ENCODE data around the gene PPA2. TPM values are rescaled to one million over a fixed set of nuclear protein-coding genes. Genes with fewer than 3 reads are reported as not detected.

PPA2 gene
- total and polyA plus RNA-seq, 2 experiments from 2014 or later, result 58.4 to 63.7 TPM

DNA sequence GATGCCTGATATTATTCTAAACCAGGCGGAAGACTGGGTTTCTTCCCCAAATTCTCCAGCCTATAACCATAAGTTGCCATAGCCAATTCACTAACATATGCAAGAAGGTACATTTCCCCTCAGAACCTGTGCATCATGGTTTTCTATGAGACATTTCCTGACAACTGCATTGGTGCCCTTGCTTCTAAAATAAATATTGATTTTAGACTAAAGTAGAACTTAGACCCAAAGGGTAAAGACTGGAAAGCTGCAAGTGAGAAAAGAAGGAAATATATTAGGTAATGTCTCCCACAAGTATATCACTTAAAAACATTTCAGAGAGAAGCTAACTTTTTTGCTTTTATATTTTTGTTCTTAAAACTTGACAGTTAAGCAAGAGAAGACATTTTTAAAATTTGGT is 125.1 kb downstream of the PPA2 start (continued):
- TF ChIP-seq, protein P1, sequence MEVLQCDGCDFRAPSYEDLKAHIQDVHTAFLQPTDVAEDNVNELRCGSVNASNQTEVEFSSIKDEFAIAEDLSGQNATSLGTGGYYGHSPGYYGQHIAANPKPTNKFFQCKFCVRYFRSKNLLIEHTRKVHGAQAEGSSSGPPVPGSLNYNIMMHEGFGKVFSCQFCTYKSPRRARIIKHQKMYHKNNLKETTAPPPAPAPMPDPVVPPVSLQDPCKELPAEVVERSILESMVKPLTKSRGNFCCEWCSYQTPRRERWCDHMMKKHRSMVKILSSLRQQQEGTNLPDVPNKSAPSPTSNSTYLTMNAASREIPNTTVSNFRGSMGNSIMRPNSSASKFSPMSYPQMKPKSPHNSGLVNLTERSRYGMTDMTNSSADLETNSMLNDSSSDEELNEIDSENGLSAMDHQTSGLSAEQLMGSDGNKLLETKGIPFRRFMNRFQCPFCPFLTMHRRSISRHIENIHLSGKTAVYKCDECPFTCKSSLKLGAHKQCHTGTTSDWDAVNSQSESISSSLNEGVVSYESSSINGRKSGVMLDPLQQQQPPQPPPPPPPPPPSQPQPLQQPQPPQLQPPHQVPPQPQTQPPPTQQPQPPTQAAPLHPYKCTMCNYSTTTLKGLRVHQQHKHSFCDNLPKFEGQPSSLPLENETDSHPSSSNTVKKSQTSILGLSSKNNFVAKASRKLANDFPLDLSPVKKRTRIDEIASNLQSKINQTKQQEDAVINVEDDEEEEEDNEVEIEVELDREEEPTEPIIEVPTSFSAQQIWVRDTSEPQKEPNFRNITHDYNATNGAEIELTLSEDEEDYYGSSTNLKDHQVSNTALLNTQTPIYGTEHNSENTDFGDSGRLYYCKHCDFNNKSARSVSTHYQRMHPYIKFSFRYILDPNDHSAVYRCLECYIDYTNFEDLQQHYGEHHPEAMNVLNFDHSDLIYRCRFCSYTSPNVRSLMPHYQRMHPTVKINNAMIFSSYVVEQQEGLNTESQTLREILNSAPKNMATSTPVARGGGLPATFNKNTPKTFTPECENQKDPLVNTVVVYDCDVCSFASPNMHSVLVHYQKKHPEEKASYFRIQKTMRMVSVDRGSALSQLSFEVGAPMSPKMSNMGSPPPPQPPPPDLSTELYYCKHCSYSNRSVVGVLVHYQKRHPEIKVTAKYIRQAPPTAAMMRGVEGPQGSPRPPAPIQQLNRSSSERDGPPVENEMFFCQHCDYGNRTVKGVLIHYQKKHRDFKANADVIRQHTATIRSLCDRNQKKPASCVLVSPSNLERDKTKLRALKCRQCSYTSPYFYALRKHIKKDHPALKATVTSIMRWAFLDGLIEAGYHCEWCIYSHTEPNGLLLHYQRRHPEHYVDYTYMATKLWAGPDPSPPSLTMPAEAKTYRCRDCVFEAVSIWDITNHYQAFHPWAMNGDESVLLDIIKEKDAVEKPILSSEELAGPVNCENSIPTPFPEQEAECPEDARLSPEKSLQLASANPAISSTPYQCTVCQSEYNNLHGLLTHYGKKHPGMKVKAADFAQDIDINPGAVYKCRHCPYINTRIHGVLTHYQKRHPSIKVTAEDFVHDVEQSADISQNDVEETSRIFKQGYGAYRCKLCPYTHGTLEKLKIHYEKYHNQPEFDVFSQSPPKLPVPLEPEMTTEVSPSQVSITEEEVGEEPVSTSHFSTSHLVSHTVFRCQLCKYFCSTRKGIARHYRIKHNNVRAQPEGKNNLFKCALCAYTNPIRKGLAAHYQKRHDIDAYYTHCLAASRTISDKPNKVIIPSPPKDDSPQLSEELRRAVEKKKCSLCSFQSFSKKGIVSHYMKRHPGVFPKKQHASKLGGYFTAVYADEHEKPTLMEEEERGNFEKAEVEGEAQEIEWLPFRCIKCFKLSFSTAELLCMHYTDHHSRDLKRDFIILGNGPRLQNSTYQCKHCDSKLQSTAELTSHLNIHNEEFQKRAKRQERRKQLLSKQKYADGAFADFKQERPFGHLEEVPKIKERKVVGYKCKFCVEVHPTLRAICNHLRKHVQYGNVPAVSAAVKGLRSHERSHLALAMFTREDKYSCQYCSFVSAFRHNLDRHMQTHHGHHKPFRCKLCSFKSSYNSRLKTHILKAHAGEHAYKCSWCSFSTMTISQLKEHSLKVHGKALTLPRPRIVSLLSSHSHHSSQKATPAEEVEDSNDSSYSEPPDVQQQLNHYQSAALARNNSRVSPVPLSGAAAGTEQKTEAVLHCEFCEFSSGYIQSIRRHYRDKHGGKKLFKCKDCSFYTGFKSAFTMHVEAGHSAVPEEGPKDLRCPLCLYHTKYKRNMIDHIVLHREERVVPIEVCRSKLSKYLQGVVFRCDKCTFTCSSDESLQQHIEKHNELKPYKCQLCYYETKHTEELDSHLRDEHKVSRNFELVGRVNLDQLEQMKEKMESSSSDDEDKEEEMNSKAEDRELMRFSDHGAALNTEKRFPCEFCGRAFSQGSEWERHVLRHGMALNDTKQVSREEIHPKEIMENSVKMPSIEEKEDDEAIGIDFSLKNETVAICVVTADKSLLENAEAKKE (CRISPR knock-in tag; IDR thresholded peaks at IDR 0.05), result no peak

DNA sequence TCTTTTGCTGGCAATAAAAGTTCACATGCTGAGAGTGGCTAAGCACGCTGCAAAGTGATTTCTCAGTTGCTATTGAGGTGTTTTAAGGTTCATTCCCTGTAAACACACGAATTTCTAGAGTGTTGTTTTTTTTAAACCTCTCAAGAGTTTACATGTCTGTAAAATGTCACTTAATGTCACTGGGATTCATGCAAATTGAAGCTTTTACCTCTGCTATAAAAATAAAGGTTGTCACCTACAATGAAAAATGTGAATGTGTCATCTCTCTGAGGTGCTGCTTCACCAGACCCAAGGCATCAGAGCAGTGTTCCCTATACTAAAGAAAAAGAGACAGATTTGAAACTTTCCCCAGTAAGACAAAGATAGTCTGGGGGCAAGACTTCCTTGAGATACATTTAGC is 127.0 kb downstream of the PPA2 start:
- TF ChIP-seq, protein P2, sequence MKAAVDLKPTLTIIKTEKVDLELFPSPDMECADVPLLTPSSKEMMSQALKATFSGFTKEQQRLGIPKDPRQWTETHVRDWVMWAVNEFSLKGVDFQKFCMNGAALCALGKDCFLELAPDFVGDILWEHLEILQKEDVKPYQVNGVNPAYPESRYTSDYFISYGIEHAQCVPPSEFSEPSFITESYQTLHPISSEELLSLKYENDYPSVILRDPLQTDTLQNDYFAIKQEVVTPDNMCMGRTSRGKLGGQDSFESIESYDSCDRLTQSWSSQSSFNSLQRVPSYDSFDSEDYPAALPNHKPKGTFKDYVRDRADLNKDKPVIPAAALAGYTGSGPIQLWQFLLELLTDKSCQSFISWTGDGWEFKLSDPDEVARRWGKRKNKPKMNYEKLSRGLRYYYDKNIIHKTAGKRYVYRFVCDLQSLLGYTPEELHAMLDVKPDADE (IDR thresholded peaks at IDR 0.05), result no peak
- no peak for TF ChIP-seq STAT1 (IDR thresholded peaks at IDR 0.05; ENCODE audit: unreplicated experiment)
- no peak for TF ChIP-seq NANOG (IDR thresholded peaks at IDR 0.05; ENCODE audit: borderline replicate concordance)
- H3K27ac ChIP-seq (ENCODE audit: low read depth), result no peak overlapping the region
- H3K4me3 Mint-ChIP-seq, result no peak overlapping the region
- no peak for DNase-seq (ENCODE audit: low spot score)
- H3K36me3 ChIP-seq (ENCODE audit: insufficient read depth), result no peaks in the 10 kb centered on the region
- no peaks in the 10 kb centered on the region for H3K36me3 Mint-ChIP-seq (ENCODE audit: low read depth)
- H3K27me3 Mint-ChIP-seq (ENCODE audit: insufficient read depth, low read depth, poor library complexity), result no peaks in the 10 kb centered on the region
- no peak overlapping the region for H3K27ac Mint-ChIP-seq
- H4K20me1 ChIP-seq (replicated peaks; ENCODE audit: insufficient read depth), result no peaks in the 10 kb centered on the region
- no peaks in the 10 kb centered on the region for H3K9me3 Mint-ChIP-seq
- no peak overlapping the region for H3K4me3 ChIP-seq
- no peaks in the 10 kb centered on the region for H3K9me2 ChIP-seq (ENCODE audit: insufficient read depth)
- no peaks in the 10 kb centered on the region for H3K27me3 ChIP-seq (ENCODE audit: insufficient read depth)
- no peak overlapping the region for H2AFZ ChIP-seq
- no peaks in the 10 kb centered on the region for H3K4me1 ChIP-seq (ENCODE audit: insufficient read depth)
- no peaks in the 10 kb centered on the region for H3K4me1 Mint-ChIP-seq
- H3K79me2 ChIP-seq (replicated peaks; ENCODE audit: insufficient read depth), result no peaks in the 10 kb centered on the region
- no peaks in the 10 kb centered on the region for H3F3A ChIP-seq (replicated peaks; ENCODE audit: low read depth)
- no peak for ATAC-seq
- H3K4me2 ChIP-seq, result no peak overlapping the region
